Measurements from ENCODE around the gene CXorf65.

Gene CXorf65

DNA sequence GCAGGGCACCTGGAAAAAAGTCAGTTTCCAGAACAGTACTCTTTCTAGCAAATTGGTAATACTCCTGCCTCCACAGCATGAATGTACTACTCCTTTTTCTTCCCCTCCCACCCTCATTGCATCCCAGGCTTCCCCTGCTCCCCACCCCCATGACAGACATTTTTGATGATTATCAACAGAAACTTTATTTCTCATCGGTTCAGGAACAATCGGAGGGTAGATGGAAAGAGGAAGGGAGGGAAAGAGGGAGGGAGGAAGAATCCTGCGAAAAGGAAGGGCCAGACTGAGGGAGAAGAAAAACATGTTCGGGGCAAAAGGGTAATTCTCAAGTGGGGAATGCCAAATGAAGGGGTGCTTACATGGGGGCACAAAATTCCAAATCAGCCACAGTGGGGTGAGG, 705 bp upstream of the CXorf65 start:
- TF ChIP-seq, protein P1, sequence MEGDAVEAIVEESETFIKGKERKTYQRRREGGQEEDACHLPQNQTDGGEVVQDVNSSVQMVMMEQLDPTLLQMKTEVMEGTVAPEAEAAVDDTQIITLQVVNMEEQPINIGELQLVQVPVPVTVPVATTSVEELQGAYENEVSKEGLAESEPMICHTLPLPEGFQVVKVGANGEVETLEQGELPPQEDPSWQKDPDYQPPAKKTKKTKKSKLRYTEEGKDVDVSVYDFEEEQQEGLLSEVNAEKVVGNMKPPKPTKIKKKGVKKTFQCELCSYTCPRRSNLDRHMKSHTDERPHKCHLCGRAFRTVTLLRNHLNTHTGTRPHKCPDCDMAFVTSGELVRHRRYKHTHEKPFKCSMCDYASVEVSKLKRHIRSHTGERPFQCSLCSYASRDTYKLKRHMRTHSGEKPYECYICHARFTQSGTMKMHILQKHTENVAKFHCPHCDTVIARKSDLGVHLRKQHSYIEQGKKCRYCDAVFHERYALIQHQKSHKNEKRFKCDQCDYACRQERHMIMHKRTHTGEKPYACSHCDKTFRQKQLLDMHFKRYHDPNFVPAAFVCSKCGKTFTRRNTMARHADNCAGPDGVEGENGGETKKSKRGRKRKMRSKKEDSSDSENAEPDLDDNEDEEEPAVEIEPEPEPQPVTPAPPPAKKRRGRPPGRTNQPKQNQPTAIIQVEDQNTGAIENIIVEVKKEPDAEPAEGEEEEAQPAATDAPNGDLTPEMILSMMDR (IDR thresholded peaks at IDR 0.05; ENCODE audit: insufficient read depth, missing control alignments), result no peak
- DNase-seq (ENCODE audit: insufficient read length, low spot score), result no peak
- FAIRE-seq, result no peak

DNA sequence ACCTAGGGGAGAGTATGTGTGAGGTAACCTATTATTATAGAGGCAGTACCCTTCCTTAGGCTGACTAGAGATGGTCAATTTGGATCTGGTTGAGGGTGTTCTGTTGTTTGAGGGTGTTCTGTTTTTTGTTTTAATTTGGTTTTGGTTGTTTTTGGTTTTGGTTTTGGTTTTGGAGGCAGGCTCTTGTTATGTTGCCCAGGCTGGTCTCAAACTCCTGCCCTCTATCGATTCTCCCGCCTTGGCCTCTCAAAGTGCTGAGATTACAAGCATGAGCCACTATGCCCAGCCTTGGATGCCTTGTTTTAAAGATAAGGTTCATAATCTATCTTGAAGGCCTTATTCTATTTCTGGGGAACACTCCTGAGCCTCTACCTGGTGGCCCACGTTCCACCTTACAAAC, 912 bp downstream of the CXorf65 start:
- no peak for FAIRE-seq
- TF ChIP-seq, protein P1 (IDR thresholded peaks at IDR 0.05; ENCODE audit: insufficient read depth, missing control alignments), result no peak
- no peak for DNase-seq (ENCODE audit: insufficient read length, low spot score)

DNA sequence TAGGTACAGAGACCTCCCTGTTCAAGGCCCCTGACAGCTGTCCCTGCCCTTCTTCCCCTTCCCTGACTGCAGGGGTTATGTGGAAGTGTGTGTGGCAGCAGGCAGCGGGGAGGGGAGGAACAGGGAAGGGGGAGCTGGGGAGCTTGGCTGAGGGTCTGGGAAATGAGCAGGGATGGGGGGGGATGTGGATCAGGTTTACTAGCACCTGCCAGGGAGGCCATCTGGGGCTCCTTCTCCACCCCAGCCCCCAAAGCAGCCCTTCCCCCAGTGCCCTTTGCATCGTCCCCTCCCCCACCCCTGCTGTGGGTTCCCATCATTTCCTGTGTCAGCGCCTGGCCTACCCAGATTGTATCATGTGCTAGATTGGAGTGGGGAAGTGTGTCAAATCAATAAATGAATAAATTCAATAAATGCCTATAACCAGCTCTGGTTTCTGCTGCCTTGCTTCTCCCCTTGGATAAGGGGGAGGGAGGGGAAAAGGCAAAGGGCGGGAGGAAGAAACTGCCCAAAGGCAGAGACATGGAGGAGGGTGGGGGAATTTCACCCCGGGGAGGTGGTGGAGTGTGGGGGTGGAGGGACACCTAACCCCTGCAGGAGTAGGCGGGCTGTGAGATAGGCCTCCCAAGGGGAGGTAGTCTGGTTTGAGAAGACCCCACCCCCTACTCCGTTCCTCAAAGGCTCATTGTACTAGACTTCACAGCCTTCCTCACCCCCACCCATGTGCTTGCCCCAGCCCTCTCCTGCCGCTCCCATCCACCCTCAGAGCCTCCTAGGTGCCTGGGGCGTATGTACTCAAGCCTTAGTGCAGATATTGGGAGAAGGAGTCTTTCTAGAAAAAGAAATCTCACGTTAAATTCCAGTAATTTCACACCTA, 3.2 kb downstream of the CXorf65 start:
- DNase-seq (ENCODE audit: insufficient read length, low spot score) (no peak), FAIRE-seq (no peak)
- TF ChIP-seq, protein P1 (IDR thresholded peaks at IDR 0.05; ENCODE audit: insufficient read depth, missing control alignments), result no peak

DNA sequence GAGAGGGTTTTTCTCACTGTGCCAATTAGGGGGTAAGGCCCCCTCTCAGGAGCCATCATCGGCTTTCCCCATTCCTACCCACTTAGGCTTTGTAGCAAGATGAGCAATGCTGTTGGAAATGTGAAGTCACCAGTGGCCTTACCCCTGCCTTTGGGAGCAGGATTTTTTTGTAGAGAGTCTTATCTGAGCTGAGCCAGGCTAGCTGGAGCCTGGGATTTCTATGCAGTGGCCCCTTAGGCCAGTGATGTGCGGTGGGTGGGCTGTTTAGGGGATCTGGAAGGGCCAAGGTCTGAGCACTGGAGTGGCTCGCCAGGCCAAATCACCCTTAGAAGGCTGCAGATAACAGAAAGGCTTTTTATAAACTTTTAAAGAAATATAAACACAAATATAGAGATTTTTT, 4.2 kb downstream of the CXorf65 start:
- FAIRE-seq (no peak), DNase-seq (ENCODE audit: insufficient read length, low spot score) (no peak)
- TF ChIP-seq, protein P1 (IDR thresholded peaks at IDR 0.05; ENCODE audit: insufficient read depth, missing control alignments), result no peak

DNA sequence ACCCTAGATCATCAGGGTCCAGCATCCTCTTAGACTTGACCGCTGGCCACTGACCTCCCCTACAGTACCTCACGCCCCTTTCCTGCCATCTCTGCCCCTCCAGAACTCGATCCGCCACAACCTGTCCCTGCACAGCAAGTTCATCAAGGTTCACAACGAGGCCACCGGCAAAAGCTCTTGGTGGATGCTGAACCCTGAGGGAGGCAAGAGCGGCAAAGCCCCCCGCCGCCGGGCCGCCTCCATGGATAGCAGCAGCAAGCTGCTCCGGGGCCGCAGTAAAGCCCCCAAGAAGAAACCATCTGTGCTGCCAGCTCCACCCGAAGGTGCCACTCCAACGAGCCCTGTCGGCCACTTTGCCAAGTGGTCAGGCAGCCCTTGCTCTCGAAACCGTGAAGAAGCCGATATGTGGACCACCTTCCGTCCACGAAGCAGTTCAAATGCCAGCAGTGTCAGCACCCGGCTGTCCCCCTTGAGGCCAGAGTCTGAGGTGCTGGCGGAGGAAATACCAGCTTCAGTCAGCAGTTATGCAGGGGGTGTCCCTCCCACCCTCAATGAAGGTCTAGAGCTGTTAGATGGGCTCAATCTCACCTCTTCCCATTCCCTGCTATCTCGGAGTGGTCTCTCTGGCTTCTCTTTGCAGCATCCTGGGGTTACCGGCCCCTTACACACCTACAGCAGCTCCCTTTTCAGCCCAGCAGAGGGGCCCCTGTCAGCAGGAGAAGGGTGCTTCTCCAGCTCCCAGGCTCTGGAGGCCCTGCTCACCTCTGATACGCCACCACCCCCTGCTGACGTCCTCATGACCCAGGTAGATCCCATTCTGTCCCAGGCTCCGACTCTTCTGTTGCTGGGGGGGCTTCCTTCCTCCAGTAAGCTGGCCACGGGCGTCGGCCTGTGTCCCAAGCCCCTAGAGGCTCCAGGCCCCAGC, 5.7 kb downstream of the CXorf65 start:
- TF ChIP-seq, protein P1 (IDR thresholded peaks at IDR 0.05; ENCODE audit: insufficient read depth, missing control alignments), result no peak
- FAIRE-seq, result no peak
- DNase-seq (ENCODE audit: insufficient read length, low spot score), result no peak

DNA sequence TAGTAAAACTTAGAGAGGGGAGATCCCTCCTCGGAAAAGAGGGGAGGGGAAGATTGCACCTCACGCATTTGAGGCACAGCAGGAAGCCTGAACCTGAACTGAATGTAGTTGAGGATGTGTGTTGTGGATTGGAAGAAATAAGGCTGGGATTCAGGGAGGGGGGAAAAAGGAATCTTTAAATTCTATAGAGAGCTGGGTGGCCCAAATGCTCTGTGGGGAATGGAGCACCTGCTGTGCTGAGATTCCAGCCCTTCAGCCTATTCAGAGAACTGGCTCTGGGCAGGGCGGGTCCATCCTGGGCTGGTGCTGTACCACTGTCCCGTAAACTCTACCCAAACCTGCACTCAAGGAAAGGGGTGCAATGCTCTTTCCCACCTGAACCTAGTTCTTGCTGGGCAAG, 6.8 kb downstream of the CXorf65 start:
- TF ChIP-seq, protein P1 (IDR thresholded peaks at IDR 0.05; ENCODE audit: insufficient read depth, missing control alignments), result no peak
- no peak for FAIRE-seq
- DNase-seq (ENCODE audit: insufficient read length, low spot score), result no peak
